NCI-H2171 (cell line): ENCODE measurements around the gene SNAPC4.
"Not testable (repeated sequence)": the region's sequence is repeated elsewhere in the genome, so short reads cannot be mapped to it uniquely, and the experiment has no call there.

Experiments used
- DNase-seq: peaks from one replicate; lab custom pipeline; 2025; lab: John Stamatoyannopoulos, UW

SNAPC4 gene

GRCh38 chr9:136432591-136432990 lies 32.6 kb upstream of the SNAPC4 start:
- no peak for DNase-seq

- no peak for DNase-seq
Measured at GRCh38 chr9:136431782-136432350, 31.9 kb upstream of the SNAPC4 start.

- DNase-seq: no peak
Measured at GRCh38 chr9:136430588-136431234, 30.7 kb upstream of the SNAPC4 start.

GRCh38 chr9:136429683-136430491 lies 29.9 kb upstream of the SNAPC4 start:
- DNase-seq: no peak

- DNase-seq: no peak
Measured at GRCh38 chr9:136429075-136429628, 29.2 kb upstream of the SNAPC4 start.

- no peak for DNase-seq
Measured at GRCh38 chr9:136426787-136427186, 26.8 kb upstream of the SNAPC4 start.

- not testable (repeated sequence) for DNase-seq
Measured at GRCh38 chr9:136425367-136425766, 25.4 kb upstream of the SNAPC4 start.

GRCh38 chr9:136424750-136425362 lies 24.9 kb upstream of the SNAPC4 start:
- no peak for DNase-seq

- DNase-seq: no peak
Measured at GRCh38 chr9:136423432-136424146, 23.6 kb upstream of the SNAPC4 start.

- no peak for DNase-seq
Measured at GRCh38 chr9:136422876-136423275, 22.9 kb upstream of the SNAPC4 start.

- no peak for DNase-seq
Measured at GRCh38 chr9:136421791-136422190, 21.8 kb upstream of the SNAPC4 start.

GRCh38 chr9:136419092-136419420 lies 19.1 kb upstream of the SNAPC4 start:
- no peak for DNase-seq

GRCh38 chr9:136418182-136419091 lies 18.5 kb upstream of the SNAPC4 start:
- no peak for DNase-seq

- no peak for DNase-seq
Measured at GRCh38 chr9:136416914-136417313, 16.9 kb upstream of the SNAPC4 start.

- no peak for DNase-seq
Measured at GRCh38 chr9:136416427-136416826, 16.5 kb upstream of the SNAPC4 start.

GRCh38 chr9:136412962-136413361 lies 13.0 kb upstream of the SNAPC4 start:
- DNase-seq: no peak

- DNase-seq: no peak
Measured at GRCh38 chr9:136411378-136411777, 11.4 kb upstream of the SNAPC4 start.

- peak; percentile 93 for DNase-seq
Measured at GRCh38 chr9:136410500-136411287, 10.7 kb upstream of the SNAPC4 start, which contains the start of the genes ENTR1 and PMPCA. Gene ENTR1, minus strand, starts transcription at chr9:136410614. Its CDS starts 217 bp downstream, at chr9:136410397. Gene PMPCA, plus strand, starts transcription at chr9:136410658. Its CDS starts 11 bp downstream, at chr9:136410669.

GRCh38 chr9:136409557-136410455 lies 9.8 kb upstream of the SNAPC4 start:
- peak; percentile 19 for DNase-seq
